ENCODE measurements around the gene CD37. TPM values are rescaled to one million over a fixed set of nuclear protein-coding genes. Genes with fewer than 3 reads are reported as not detected.

Gene CD37
- total RNA-seq, 2 experiments from 2014 or later = 131 to 137 TPM

DNA sequence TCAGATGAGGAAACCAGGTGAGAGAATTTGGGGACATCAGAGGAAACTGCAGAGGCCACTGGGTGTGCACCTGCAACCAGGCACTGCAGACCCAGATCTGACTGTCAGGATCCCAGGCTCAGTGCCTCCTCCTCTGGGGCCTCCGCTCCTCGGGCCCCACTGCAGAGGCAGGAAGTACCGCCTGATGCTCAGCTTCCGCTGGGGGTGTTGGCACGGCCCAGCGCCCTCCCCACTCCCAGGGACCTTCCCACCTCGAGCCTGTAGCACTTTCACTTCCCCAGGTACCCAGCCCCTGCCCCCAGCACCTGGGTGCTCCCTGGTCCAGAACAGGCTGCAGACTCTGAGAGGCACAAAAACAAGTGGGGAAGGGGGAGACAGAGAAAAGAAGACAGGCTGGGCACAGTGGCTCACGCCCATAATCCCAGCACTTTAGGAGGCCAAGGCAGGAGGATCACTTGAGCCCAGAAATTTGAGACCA lies 1.4 kb upstream of the CD37 start:
- POLR2A ChIA-PET = interaction anchor here (0.9 to 1.9 kb wide), 5 partner anchors 8 to 117 kb away, joined by 3 to 7 read pairs (median 4); no protein-coding TSS in a partner anchor
- CTCF ChIA-PET = interaction anchor here (1.6 to 1.7 kb wide), 2 partner anchors 14 to 87 kb away, joined by 3 to 4 read pairs; no protein-coding TSS in a partner anchor
- Mint-ChIP-seq H3K4me3 (peak overlapping the region; percentile 80), H3K27me3 (no peaks in the 10 kb centered on the region), H3K36me3 (ENCODE audit: low read depth) (peaks cover 30% of the 10 kb centered on the region), H3K27ac (peak overlapping the region; percentile 98), H3K4me1 (ENCODE audit: low read depth) (peaks cover 58% of the 10 kb centered on the region), H3K9me3 (no peaks in the 10 kb centered on the region)
- TF ChIP-seq, protein P1, sequence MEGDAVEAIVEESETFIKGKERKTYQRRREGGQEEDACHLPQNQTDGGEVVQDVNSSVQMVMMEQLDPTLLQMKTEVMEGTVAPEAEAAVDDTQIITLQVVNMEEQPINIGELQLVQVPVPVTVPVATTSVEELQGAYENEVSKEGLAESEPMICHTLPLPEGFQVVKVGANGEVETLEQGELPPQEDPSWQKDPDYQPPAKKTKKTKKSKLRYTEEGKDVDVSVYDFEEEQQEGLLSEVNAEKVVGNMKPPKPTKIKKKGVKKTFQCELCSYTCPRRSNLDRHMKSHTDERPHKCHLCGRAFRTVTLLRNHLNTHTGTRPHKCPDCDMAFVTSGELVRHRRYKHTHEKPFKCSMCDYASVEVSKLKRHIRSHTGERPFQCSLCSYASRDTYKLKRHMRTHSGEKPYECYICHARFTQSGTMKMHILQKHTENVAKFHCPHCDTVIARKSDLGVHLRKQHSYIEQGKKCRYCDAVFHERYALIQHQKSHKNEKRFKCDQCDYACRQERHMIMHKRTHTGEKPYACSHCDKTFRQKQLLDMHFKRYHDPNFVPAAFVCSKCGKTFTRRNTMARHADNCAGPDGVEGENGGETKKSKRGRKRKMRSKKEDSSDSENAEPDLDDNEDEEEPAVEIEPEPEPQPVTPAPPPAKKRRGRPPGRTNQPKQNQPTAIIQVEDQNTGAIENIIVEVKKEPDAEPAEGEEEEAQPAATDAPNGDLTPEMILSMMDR (IDR thresholded peaks at IDR 0.05) = no peak
- DNase-seq = peak; percentile 79
- peak; percentile 69 for ATAC-seq
- intact Hi-C loops (cut with micrococcal nuclease) = no loop called here

DNA sequence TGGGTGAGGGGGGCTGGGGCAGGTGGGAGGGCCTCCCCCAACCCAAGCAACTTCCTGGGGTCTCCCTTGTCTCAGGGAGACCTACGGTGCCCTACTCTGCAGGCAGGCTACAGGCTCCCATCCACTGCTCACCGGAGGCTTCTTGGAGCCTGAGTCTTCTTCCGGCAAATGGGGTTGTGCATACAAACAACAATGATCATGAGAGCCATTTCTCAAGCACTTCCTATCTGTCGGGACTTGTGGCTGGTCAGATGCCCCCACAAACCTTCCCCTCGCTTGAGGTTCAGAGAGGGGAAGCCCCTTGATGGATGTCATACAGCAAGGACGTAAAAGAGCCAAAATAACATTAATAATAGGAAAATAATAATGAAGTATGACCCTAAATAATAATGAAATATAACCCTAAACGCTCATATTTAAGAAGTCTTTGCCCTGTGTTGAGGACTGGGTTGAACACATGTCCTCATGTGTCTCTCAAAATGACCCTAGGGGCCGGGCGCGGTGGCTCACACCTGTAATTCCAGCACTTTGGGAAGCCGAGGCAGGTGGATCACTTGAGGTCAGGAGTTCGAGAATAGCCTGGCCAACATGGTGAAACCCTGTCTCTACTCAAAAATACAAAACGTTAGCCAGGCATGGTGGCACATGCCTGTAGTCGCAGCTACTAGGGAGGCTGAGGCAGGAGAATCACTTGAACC lies 727 bp downstream of the CD37 start:
- DNase-seq (peak; percentile 66), ATAC-seq (peak; percentile 41)
- TF ChIP-seq, protein P1 (IDR thresholded peaks at IDR 0.05) = no peak
- Mint-ChIP-seq H3K4me1 (ENCODE audit: low read depth) (peaks cover 61% of the 10 kb centered on the region), H3K4me3 (peak overlapping the region; percentile 99), H3K27me3 (no peaks in the 10 kb centered on the region), H3K27ac (peak overlapping the region; percentile 100), H3K9me3 (no peaks in the 10 kb centered on the region), H3K36me3 (ENCODE audit: low read depth) (peaks cover 35% of the 10 kb centered on the region)
- CTCF ChIA-PET = interaction anchor here (1.2 to 2.4 kb wide), 5 partner anchors 8 to 69 kb away, joined by 4 to 10 read pairs (median 5); no protein-coding TSS in a partner anchor
- intact Hi-C loops (cut with micrococcal nuclease) = no loop called here
- POLR2A ChIA-PET = interaction anchor here (0.6 to 1.4 kb wide), 7 partner anchors 12 to 152 kb away, joined by 3 to 4 read pairs (median 3); partner anchors contain the start of gene DKKL1

DNA sequence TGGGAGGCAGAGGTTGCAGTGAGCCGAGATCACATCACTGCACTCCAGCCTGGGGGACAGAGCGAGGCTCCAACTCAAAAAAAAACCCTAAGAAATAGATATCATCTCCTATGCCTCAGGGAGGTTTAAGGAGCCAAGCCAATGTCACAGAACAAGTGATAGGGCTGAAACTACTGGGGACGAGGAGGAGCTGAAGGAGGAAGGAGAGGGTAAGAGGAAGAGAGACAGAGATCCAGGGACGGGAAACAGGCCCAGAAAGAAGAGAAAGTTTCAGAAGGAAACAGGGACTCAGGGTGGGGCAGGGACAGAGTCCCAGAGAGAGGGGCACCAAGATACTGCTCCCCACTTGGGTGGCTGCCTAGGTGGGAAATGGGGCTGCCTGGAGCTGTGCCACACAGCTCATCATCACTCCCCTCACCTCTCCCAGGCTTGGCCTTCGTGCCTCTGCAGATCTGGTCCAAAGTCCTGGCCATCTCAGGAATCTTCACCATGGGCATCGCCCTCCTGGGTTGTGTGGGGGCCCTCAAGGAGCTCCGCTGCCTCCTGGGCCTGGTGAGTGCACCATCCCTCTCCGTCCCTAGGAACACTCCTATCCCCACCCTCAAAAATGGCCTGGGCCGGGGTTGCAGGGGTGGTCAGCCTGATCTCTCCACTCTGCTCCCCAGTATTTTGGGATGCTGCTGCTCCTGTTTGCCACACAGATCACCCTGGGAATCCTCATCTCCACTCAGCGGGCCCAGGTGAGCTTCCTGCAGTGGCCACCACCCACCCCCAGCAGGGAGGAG lies 1.5 kb downstream of the CD37 start:
- intact Hi-C loops (cut with micrococcal nuclease) = no loop called here
- peak overlapping the region; percentile 100 for H3K27ac Mint-ChIP-seq
- DNase-seq (no peak), ATAC-seq (no peak)
- no peaks in the 10 kb centered on the region for H3K27me3 Mint-ChIP-seq
- H3K4me3 Mint-ChIP-seq = peak overlapping the region; percentile 99
- CTCF ChIA-PET = interaction anchor here (1.2 to 2.4 kb wide), 3 partner anchors 9 to 70 kb away, joined by 4 to 10 read pairs (median 5); no protein-coding TSS in a partner anchor
- TF ChIP-seq, protein P1 (IDR thresholded peaks at IDR 0.05) = no peak
- H3K9me3 Mint-ChIP-seq = no peaks in the 10 kb centered on the region
- POLR2A ChIA-PET = interaction anchor here (0.5 to 1.4 kb wide), 7 partner anchors 11 to 152 kb away, joined by 3 to 4 read pairs (median 3); partner anchors contain the start of gene DKKL1
- peaks cover 56% of the 10 kb centered on the region for H3K4me1 Mint-ChIP-seq (ENCODE audit: low read depth)
- H3K36me3 Mint-ChIP-seq (ENCODE audit: low read depth) = peaks cover 34% of the 10 kb centered on the region

DNA sequence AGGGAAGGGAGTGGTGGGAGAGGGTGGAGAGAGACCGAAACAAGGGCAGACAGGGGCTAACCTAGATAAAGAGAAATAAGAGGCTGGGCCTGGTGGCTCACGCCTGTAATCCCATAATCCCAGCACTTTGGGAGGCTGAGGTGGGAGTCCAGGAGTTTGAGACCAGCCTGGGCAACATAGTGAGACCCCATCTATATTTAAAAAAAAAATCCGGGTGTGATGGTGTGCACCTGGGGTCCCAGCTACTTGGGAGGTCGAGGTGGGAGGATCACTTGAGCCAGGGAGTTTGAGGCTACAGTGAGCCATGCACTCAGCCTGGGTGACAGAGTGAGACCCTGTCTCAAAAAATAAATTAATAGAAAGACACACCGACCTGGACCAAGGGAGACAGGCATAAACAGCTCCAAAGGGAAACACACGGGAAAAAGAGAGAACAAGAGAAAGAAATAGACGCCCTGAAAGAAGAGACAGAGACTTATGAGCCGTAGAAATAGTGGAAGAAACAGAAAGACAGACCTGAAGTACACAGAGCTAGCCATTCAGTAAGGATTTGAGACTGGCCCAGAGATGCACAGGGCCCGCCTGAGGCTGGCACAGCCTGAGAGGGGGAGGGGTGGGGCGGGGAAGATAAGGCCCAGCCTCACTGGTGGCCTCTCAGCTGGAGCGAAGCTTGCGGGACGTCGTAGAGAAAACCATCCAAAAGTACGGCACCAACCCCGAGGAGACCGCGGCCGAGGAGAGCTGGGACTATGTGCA lies 2.2 kb downstream of the CD37 start:
- no peak for DNase-seq
- H3K4me3 Mint-ChIP-seq = peak overlapping the region; percentile 99
- ChIA-PET POLR2A (interaction anchor here (0.6 to 1.4 kb wide), 3 partner anchors 10 to 81 kb away, joined by 3 to 4 read pairs (median 4); partner anchors contain the start of gene DKKL1), CTCF (interaction anchor here (0.6 to 2.4 kb wide), 4 partner anchors 10 to 70 kb away, joined by 4 to 10 read pairs (median 5); no protein-coding TSS in a partner anchor)
- peaks cover 34% of the 10 kb centered on the region for H3K36me3 Mint-ChIP-seq (ENCODE audit: low read depth)
- no peaks in the 10 kb centered on the region for H3K9me3 Mint-ChIP-seq
- no peaks in the 10 kb centered on the region for H3K27me3 Mint-ChIP-seq
- ATAC-seq = no peak
- TF ChIP-seq, protein P1 (IDR thresholded peaks at IDR 0.05) = no peak
- intact Hi-C loops (cut with micrococcal nuclease) = no loop called here
- H3K27ac Mint-ChIP-seq = peak overlapping the region; percentile 9
- H3K4me1 Mint-ChIP-seq (ENCODE audit: low read depth) = peaks cover 51% of the 10 kb centered on the region

All from activated CD8-positive, alpha-beta T cell treated with anti-CD3 and anti-CD28 coated beads for 36 hours (primary cell).